ENCODE results near the gene KCNQ1. TPM values are rescaled to one million over a fixed set of nuclear protein-coding genes. Genes with fewer than 3 reads are reported as not detected.

KCNQ1 gene
- total RNA-seq, 2 experiments from 2014 or later, result 8.7 to 9.5 TPM

GRCh38 chr11:2878782-2879181 lies 434.0 kb downstream of the KCNQ1 start:
- POLR2A ChIA-PET, result interaction anchor here (1.5 kb wide), 1 partner anchor 13 kb away, joined by 3 read pairs; no protein-coding TSS in a partner anchor
- Mint-ChIP-seq H3K36me3 (ENCODE audit: low read depth) (no peaks in the 10 kb centered on the region), H3K27ac (no peak overlapping the region), H3K27me3 (peaks cover 3% of the 10 kb centered on the region), H3K4me1 (ENCODE audit: low read depth) (no peaks in the 10 kb centered on the region), H3K9me3 (no peaks in the 10 kb centered on the region), H3K4me3 (no peak overlapping the region)
- DNase-seq (no peak), ATAC-seq (no peak)
- intact Hi-C loops (cut with micrococcal nuclease), result no loop called here
- TF ChIP-seq CTCF (IDR thresholded peaks at IDR 0.05), result no peak
- CTCF ChIA-PET, result interaction anchor here (0.8 to 3.2 kb wide), 4 partner anchors 9 to 346 kb away, joined by 3 to 19 read pairs (median 4); no protein-coding TSS in a partner anchor

- Mint-ChIP-seq H3K36me3 (ENCODE audit: low read depth) (no peaks in the 10 kb centered on the region), H3K4me1 (ENCODE audit: low read depth) (peaks cover 2% of the 10 kb centered on the region), H3K27me3 (peaks cover 5% of the 10 kb centered on the region), H3K9me3 (no peaks in the 10 kb centered on the region), H3K4me3 (no peak overlapping the region), H3K27ac (no peak overlapping the region)
- TF ChIP-seq CTCF (IDR thresholded peaks at IDR 0.05), result no peak
- DNase-seq, result no peak
- CTCF ChIA-PET, result interaction anchor here (1.6 to 2.0 kb wide), 3 partner anchors 9 to 348 kb away, joined by 4 to 14 read pairs (median 8); no protein-coding TSS in a partner anchor
- no peak for ATAC-seq
- POLR2A ChIA-PET, result no interaction called here
- intact Hi-C loops (cut with micrococcal nuclease), result no loop called here
Measured at GRCh38 chr11:2880646-2881045, 435.8 kb downstream of the KCNQ1 start.

- intact Hi-C loops (cut with micrococcal nuclease), result no loop called here
Measured at GRCh38 chr11:2881076-2881980, 436.5 kb downstream of the KCNQ1 start.

GRCh38 chr11:2881981-2882375 lies 437.2 kb downstream of the KCNQ1 start:
- CTCF ChIA-PET, result interaction anchor here (1.9 to 2.0 kb wide), 2 partner anchors 11 to 350 kb away, joined by 8 to 14 read pairs; no protein-coding TSS in a partner anchor
- intact Hi-C loops (cut with micrococcal nuclease), result no loop called here

More at GRCh38 chr11:2881076-2881980, 436.5 kb downstream of the KCNQ1 start:
- ChIA-PET CTCF (interaction anchor here (1.6 to 2.0 kb wide), 3 partner anchors 8 to 349 kb away, joined by 4 to 14 read pairs (median 8); no protein-coding TSS in a partner anchor), POLR2A (no interaction called here)
- Mint-ChIP-seq H3K27me3 (peaks cover 5% of the 10 kb centered on the region), H3K9me3 (no peaks in the 10 kb centered on the region), H3K4me3 (no peak overlapping the region), H3K36me3 (ENCODE audit: low read depth) (no peaks in the 10 kb centered on the region), H3K27ac (no peak overlapping the region), H3K4me1 (ENCODE audit: low read depth) (peaks cover 2% of the 10 kb centered on the region)
- ATAC-seq (no peak), DNase-seq (no peak)
- TF ChIP-seq CTCF (IDR thresholded peaks at IDR 0.05), result no peak

More at GRCh38 chr11:2881981-2882375, 437.2 kb downstream of the KCNQ1 start:
- Mint-ChIP-seq H3K4me1 (ENCODE audit: low read depth) (peaks cover 2% of the 10 kb centered on the region), H3K36me3 (ENCODE audit: low read depth) (no peaks in the 10 kb centered on the region), H3K9me3 (no peaks in the 10 kb centered on the region), H3K27ac (no peak overlapping the region), H3K27me3 (peaks cover 5% of the 10 kb centered on the region), H3K4me3 (no peak overlapping the region)
- DNase-seq, result no peak
- ATAC-seq, result no peak
- no peak for TF ChIP-seq CTCF (IDR thresholded peaks at IDR 0.05)
- POLR2A ChIA-PET, result no interaction called here

Data from activated CD8-positive, alpha-beta T cell treated with anti-CD3 and anti-CD28 coated beads for 36 hours (primary cell).